DMS114 treated with DMSO at 0.1 percent for 48 hours (cell line): ENCODE data around the gene SIPA1L2.

ENCODE experiments used
- DNase-seq: peaks from one replicate; lab custom pipeline; 2025; ENCODE audit not compliant: unreplicated experiment; lab: John Stamatoyannopoulos, UW

The SIPA1L2 gene

DNA sequence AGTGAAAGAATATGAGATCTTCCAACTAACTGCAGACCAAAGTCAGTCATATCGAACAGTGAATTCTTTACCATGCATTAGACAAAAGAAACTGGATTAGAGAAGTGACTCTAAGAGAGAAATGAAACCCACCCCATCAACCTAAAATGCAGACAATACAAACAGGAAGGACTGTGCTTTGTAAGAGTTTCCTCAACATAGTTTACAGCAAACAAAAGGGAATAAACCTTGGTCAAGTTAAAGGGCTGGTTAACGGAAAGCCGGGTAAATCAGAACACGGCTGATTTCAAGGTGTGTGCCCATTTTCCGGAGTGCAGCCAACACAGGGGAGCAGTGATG lies 39.2 kb downstream of the SIPA1L2 start:
- no peak for DNase-seq

DNA sequence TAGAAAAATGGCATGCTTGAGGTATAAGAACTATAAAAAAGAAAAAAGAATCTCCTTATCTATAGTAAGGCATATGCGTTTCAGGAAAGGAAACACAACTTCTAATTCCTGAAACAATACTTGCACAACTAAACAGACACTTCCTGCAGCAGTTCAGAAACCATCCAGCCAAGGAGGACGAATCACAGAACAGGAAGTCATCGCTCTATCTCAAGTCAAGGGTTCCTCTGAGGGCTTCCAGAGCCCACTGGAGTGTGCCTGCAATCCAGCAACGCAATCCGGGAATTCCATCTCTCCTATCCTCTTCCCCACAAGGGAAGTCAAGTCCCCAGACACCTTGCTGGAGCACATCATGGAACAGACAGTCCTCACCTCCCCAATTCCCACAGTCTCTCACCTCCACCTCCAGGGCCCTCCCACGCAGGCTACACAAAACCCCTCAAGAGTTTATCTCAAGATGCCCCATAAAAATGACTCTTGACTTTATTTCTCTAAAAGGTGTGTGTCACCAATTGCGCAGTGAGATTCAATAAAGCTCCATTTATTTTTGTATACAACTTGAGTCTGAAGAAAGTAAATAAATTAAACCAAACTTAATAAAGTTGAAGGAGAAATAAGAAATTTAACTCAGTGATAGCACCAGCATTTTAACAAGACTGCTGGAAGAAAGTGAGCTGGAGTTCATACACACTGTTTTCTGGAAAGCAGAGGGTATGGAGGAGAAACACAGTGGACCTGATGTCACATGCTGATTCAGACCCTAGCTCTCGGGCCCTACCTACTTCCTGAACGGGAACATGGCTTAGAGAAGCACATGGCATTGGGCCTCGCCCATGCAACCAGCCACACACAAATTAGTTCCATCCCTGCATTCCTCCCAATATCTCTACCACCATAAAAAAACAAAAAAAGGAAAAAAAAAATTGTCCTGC lies 39.9 kb downstream of the SIPA1L2 start:
- DNase-seq, result no peak

DNA sequence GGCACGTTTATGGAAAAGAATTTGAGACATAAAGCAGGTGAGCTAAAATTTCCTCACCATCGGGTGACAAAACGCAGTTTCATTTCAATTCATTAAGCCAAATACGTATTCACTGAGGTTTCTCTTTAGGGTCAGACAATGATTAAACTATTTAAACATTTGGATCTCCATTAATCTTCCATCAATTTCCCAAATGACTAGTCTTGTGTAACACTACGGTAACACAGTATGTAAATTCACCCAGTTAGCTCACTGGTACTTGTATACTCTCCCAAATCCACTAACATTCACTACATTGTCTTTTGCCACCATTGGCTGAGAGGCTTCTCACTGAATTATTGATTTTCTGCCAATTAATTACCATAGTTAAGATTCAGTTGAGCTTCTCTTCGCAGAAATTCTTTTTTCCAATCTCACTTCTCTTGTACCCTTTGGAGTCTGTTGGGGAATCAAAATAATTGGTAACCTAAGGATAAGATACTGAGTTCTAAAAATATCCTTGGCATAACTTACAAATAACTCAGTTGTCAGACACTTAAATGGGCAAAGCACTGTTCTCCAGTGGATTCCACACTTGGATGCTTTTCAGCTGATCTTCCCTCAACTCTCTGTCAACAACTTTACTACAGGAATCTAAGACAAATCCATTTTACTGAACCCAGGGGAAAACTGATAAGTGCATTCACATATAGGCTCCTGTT lies 40.7 kb downstream of the SIPA1L2 start:
- DNase-seq, result no peak

DNA sequence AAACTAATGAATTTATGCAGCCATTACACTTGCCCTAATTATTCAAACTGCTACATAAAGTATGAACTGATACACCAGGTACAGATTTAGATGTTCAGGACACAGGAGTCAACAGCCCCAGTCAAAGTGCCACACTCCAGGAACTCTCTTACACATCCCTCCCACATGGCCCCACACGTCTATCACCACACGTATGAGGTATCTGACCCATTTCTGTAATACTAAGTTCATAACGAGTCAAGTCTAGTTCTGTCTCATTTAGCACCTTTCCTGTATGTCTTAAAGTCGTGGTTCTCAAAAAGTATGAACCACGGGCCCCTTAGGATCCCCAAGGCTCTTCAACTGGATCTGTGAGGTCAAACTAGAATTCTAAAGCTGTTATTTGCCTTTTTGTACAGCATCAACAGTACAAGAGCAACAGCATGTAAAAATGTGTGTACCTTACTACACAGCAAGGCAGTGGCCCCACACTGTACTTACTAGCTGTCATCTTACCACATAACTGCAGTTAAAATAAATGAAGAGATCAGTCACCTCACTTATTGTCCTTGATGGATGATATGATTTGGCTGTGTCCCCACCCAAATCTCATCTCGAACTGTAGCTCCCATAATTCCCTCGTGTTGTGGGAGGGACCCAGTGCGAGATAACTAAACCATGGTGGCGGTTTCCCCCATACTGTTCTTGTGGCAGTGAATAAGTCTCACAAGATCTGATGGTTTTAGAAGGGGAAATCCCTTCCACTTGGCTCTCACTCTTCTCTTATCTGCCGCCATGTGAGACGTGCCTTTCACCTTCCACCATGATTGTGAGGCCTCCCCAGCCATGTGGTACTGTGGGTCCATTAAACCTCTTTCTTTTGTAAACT lies 42.6 kb downstream of the SIPA1L2 start:
- no peak for DNase-seq

DNA sequence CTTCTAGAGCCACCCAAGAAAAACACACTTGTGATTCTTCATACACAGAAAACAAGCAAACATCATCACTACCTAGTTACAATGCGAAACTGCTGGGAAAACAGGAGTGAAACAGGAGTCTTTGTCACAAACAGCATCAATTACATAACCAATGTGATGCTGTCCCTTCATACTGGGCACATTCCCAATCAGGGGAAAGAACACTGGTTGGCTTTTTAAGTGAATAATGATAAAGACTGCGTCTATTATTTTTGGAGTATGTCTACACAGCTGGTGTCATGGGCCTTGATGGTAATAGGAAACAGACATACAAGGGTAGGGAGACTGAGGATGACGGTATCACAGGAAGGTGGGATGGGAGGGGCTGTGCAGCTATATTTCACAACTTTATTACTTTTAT lies 43.3 kb downstream of the SIPA1L2 start:
- no peak for DNase-seq

DNA sequence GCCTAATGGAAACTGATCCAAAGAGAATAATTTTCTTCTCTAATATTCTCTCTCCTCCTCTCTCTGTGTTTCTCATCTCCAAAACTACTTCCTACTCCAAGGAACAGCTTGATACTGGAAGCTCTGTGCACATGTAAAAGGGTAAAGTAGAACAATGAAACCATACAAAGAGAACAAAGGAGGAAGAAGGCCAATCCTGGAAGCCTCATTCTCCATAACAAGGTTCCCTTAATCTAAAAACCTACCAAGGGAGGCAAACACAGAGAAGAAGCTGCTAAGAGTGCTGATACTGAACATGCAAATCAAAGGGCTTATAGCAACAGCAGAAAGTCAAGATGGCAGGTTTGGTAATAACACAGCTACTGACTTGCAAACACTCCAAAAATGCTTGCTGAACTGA lies 44.4 kb downstream of the SIPA1L2 start:
- no peak for DNase-seq

DNA sequence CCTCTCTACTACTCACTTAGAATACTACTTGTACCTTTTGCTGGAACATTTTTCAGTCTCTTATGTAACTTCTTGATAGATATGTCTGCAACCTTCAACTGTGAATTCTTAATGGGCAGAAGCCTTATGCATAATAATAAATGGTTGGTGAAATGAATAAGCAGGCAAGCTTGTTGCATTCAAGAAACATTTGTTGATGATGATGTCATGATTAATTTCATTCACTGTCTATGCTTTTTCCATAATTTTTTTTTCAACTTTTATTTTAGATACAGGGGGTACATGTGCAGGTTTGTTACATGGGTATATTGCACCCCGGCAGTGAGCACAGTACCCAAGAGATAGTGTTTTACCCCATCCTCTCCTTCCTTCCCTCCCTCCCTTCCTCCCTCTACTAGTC lies 48.0 kb downstream of the SIPA1L2 start:
- DNase-seq, result no peak
